22Rv1 (cell line): Measurements from ENCODE around the gene SLC7A14.

Experiments
- H3K27ac ChIP-seq: fragments of 450-650 bp; 2 replicates; pipeline ENCODE4 v1.5.1; 2017
- ZFX ChIP-seq: fragments of 450-650 bp; IDR thresholded peaks from 2 replicates; pipeline ENCODE4 v1.6.1; 2017; ENCODE audit warnings: antibody characterized with exemption, borderline replicate concordance
- TF ChIP-seq, protein P1 (sequence below): fragments of 450-650 bp; IDR thresholded peaks from 2 replicates; pipeline ENCODE4 v1.5.1; 2017; ENCODE audit warnings: mild to moderate bottlenecking

SLC7A14 gene

DNA sequence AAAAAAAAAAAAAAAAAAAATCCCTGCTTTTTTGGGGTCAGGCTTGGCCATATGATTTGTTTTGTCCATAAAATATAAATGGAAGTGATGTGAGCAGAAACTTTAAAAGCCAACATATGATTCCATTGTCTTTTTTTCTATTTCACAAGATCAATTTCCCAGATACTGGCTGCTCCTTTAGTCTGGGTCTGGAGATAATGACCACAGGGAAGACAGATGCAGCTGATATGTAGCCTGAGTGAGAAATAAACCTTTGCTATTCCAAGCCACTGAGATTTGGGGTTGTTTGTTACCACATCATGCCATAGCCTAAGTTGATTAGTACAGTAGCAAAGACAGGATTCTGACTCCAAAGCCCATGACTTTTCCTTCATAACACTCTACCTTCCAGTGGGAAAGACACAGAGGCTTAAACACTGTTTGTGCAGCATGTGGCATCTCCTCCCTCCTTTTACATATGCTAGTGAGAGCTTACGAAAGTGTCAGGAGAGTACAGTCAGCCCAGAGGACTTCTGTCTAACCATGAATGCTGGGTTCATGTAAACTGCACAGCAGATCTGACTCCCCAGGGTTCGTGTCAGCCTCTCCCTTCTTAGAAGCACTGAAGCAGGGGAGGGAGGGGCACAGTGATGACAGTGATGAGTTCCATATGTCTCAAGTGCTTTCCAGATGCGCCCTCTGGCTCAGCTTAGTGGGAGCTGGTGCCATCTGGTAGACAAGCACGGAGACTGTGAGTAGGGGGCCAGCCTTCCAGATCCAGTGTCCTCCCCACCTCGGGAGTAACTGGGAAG, 36.7 kb upstream of the SLC7A14 start:
- H3K27ac ChIP-seq: no peak overlapping the region
- TF ChIP-seq, protein P1, sequence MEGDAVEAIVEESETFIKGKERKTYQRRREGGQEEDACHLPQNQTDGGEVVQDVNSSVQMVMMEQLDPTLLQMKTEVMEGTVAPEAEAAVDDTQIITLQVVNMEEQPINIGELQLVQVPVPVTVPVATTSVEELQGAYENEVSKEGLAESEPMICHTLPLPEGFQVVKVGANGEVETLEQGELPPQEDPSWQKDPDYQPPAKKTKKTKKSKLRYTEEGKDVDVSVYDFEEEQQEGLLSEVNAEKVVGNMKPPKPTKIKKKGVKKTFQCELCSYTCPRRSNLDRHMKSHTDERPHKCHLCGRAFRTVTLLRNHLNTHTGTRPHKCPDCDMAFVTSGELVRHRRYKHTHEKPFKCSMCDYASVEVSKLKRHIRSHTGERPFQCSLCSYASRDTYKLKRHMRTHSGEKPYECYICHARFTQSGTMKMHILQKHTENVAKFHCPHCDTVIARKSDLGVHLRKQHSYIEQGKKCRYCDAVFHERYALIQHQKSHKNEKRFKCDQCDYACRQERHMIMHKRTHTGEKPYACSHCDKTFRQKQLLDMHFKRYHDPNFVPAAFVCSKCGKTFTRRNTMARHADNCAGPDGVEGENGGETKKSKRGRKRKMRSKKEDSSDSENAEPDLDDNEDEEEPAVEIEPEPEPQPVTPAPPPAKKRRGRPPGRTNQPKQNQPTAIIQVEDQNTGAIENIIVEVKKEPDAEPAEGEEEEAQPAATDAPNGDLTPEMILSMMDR: no peak
- no peak for TF ChIP-seq ZFX

- H3K27ac ChIP-seq: no peak overlapping the region
Observed at GRCh38 chr3:170621256-170621655, 35.4 kb upstream of the SLC7A14 start.

DNA sequence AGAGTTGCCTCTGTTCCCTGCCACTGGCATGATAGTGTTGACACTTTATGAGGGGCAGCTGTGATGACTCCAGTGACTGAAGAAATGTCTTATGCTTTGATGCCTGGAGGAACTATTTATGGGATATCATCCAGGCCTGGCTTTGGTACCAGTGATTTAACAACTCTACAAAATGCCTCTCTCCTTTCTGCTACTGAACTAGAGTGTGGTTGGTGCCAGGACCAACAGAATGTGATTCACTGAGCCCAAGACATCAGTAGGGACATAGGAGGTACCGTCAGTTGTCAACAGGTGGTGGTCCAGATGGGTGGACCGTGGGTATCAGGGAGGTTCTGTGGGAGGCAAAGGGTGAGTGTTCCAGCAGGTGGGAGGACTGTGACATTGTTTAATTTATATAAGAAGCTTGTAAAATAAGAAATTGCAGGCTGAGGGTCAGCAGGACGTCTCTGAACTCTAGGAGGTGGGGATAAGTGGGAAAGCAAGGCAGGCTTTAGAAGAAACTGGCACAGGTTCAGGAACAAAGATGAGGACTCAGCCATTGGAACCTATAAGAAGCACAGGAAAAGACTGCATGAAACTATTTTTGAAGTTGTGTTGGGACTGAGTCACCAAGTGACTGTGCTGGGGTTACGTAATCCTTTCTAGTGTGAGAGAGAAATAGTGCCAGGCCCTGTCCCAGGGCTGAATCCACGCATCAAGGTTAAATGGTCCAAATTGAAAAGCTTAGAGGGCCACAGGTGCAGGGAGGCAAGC, 28.5 kb upstream of the SLC7A14 start:
- no peak for TF ChIP-seq ZFX
- TF ChIP-seq, protein P1: no peak
- H3K27ac ChIP-seq: no peak overlapping the region

More at GRCh38 chr3:170621256-170621655, 35.4 kb upstream of the SLC7A14 start:
- TF ChIP-seq, protein P1: no peak
- no peak for TF ChIP-seq ZFX

DNA sequence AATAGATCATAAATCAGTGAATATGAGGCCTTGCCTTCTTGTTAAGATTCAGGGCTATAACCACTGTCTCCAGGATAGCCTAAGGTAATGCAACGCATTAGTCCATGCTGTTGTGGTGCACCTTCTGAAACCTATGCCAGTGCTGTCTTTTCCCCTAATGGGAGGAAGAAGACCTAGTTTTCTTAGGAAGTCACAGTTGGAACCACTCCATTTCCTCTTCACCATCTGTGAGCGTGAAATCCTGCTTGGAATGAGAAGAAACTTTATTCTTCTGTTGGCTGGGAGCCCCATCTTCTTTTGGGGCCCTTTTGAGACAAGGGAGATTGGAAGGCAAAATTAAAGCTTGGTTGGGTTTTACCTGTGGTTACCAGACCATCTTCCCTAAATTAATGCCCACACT, 25.9 kb upstream of the SLC7A14 start:
- no peak for TF ChIP-seq ZFX
- TF ChIP-seq, protein P1: no peak
- no peak overlapping the region for H3K27ac ChIP-seq

GRCh38 chr3:170610321-170610884, 24.5 kb upstream of the SLC7A14 start:
- H3K27ac ChIP-seq: no peak overlapping the region
- TF ChIP-seq ZFX: no peak
- TF ChIP-seq, protein P1: no peak

GRCh38 chr3:170608475-170608874, 22.6 kb upstream of the SLC7A14 start:
- H3K27ac ChIP-seq: no peak overlapping the region
- TF ChIP-seq, protein P1: no peak
- no peak for TF ChIP-seq ZFX

DNA sequence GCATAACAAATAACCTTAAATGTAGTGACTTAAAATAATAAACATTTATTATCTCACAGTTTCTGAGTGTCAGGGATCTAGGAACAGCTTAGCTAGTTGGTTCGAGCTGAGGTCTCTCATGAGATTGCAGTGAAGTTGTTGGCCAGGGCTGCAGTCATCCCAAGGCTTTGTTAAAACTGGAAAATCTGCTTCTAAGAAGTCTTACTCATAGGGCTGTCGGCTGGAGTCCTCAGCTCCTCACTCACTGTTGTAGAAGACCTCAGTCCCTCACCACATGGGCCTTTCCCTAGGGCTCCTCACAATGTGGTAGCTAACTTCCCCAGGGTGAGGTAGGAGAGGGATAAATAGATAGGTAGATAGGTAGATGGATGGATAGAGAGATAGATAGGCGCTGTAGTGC, 20.8 kb upstream of the SLC7A14 start:
- no peak overlapping the region for H3K27ac ChIP-seq
- TF ChIP-seq, protein P1: no peak
- no peak for TF ChIP-seq ZFX
